Panc1 (cell line): ENCODE data around the gene SOX4. TPM values are rescaled to one million over a fixed set of nuclear protein-coding genes. Genes with fewer than 3 reads are reported as not detected.
A peak's percentile ranks its signal among the peaks of the same experiment; 100 is the strongest.

Source experiments
- ATAC-seq: fragments of 200-7000 bp; cut with Tn5 transposase; 2 replicates; pipeline ENCODE4 v1.9.1; 2020; ENCODE audit warnings: mild to moderate bottlenecking, moderate library complexity
- BruUV-seq: library from RNA; stranded (reverse); fragments of 400-500 nt; replicated peaks from 2 replicates; lab custom pipeline; 2021; lab: Mats Ljungman, UMichigan
- CTCF ChIA-PET: fragments of 300-600 bp; sonication (Branson Sonifier 250); formaldehyde crosslinking; loops from one replicate; lab custom pipeline; 2022; ENCODE audit warnings: antibody characterized with exemption; lab: Charles Lee
- POLR2A ChIA-PET: fragments of 300-600 bp; sonication (Branson Sonifier 250); formaldehyde crosslinking; loops from one replicate; lab custom pipeline; 2022; ENCODE audit warnings: antibody characterized with exemption; lab: Charles Lee
- DNase-seq: peaks from one replicate; pipeline ENCODE4 v3.0.0-alpha.2; 2010; ENCODE audit warnings: low read depth, low spot score
- H3K27ac ChIP-seq: 2 replicates; pipeline ENCODE4 v1.5.1; 2011; ENCODE audit warnings: mild to moderate bottlenecking, low read length, inconsistent platforms
- H3K27me3 ChIP-seq: fragments of 200-500 bp; sonication (Bioruptor generic); 2 replicates; pipeline ENCODE4 v1.6.0; 2014; ENCODE audit warnings: low read length, inconsistent platforms; ENCODE audit not compliant: control insufficient read depth, insufficient read depth
- H3K36me3 ChIP-seq: fragments of 200-500 bp; sonication (Bioruptor generic); 2 replicates; pipeline ENCODE4 v1.5.1; 2014; ENCODE audit warnings: inconsistent platforms, mild to moderate bottlenecking, low read length, moderate library complexity; ENCODE audit not compliant: control insufficient read depth, insufficient read depth
- H3K4me1 ChIP-seq: 2 replicates; pipeline ENCODE4 v1.5.1; 2011; ENCODE audit warnings: inconsistent platforms, mild to moderate bottlenecking, low read length, moderate library complexity; ENCODE audit not compliant: control insufficient read depth, insufficient read depth
- H3K4me3 ChIP-seq, 2 experiments: 2 replicates each; pipeline ENCODE4 v1.5.1; 2011 to 2012; ENCODE audit warnings: low read depth in 2 of 2, low read length in 2 of 2, mild to moderate bottlenecking in 2 of 2, inconsistent platforms in 1 of 2, moderate library complexity in 1 of 2
- H3K9me3 ChIP-seq: fragments of 200-500 bp; sonication (Bioruptor generic); 2 replicates; pipeline ENCODE4 v1.5.1; 2014; ENCODE audit warnings: low read depth, mild to moderate bottlenecking, inconsistent platforms, low read length, moderate library complexity; ENCODE audit not compliant: control insufficient read depth, insufficient read depth
- CTCF ChIP-seq: fragments of 450-650 bp; IDR thresholded peaks from 2 replicates; pipeline ENCODE4 v1.5.1; 2017; ENCODE audit warnings: mild to moderate bottlenecking
- POLR2AphosphoS5 ChIP-seq: IDR thresholded peaks from 2 replicates; pipeline ENCODE4 v1.6.1; 2012; ENCODE audit warnings: mild to moderate bottlenecking, low read depth, low read length, moderate library complexity
- REST ChIP-seq, 2 experiments: IDR thresholded peaks; 2 replicates each; pipeline ENCODE4 v1.6.1; 2011 to 2012; ENCODE audit warnings: low read depth in 2 of 2, control low read depth in 1 of 2, low read length in 1 of 2, mild to moderate bottlenecking in 1 of 2, moderate library complexity in 1 of 2; ENCODE audit not compliant: insufficient read depth in 1 of 2
- SIN3A ChIP-seq: IDR thresholded peaks from 2 replicates; pipeline ENCODE4 v1.6.1; 2012; ENCODE audit warnings: low read depth, mild to moderate bottlenecking, low read length, moderate library complexity, borderline replicate concordance; ENCODE audit not compliant: insufficient read depth
- in situ Hi-C: cut with HindIII; loops from 2 replicates; pipeline ENCODE4 v1.10.0; 2016; ENCODE audit warnings: low sequenced_read_pairs, low pct_unique_long_range_greater_than_20kb
- intact Hi-C: fragments of 100-400 bp; cut with micrococcal nuclease; formaldehyde crosslinking; loops from one replicate; pipeline ENCODE4 v1.10.0; 2022; ENCODE audit not compliant: unreplicated experiment
- total RNA-seq: library from RNA; stranded (reverse); gene quantifications from one replicate; pipeline ENCODE4 v1.2.1, GENCODE V29; 2021; ENCODE audit not compliant: unreplicated experiment

SOX4 gene
- total RNA-seq, 1 experiment from 2014 or later, result 71.9 TPM

- H3K27ac ChIP-seq, result peak overlapping the region; percentile 92
- no peaks in the 10 kb centered on the region; the same call in 1 of the 2 replicates for H3K36me3 ChIP-seq
- ChIA-PET POLR2A (interaction anchor here (0.5 to 0.7 kb wide), 5 partner anchors 374 to 1063 kb away, joined by 3 to 27 read pairs (median 7); no protein-coding TSS in a partner anchor), CTCF (interaction anchor here (0.6 to 1.4 kb wide), 16 partner anchors 34 to 1364 kb away, joined by 3 to 18 read pairs (median 6); no protein-coding TSS in a partner anchor)
- ATAC-seq, result peak; percentile 50
- H3K4me1 ChIP-seq, result peaks cover 24% of the 10 kb centered on the region
- peak overlapping the region; percentile 81 to 92 for H3K4me3 ChIP-seq
- in situ Hi-C loops (no loop called here), intact Hi-C loops (loop anchor here (2.0 to 5.0 kb wide), 2 partner anchors 711 to 1028 kb away; no protein-coding TSS in a partner anchor)
- DNase-seq, result no peak
- H3K9me3 ChIP-seq, result no peaks in the 10 kb centered on the region
- TF ChIP-seq POLR2AphosphoS5 (0 out of 2 replicates have a peak, but pooled peaks have one; percentile 23), REST (IDR thresholded peaks at IDR 0.05; ENCODE audit: insufficient read depth in 1 of 2, low read depth in 2 of 2, low read length in 1 of 2) (no peak), SIN3A (peak; percentile 69; the same call in 1 of the 2 replicates)
- BruUV-seq, result no TSS peak
- no peaks in the 10 kb centered on the region for H3K27me3 ChIP-seq
Observed at GRCh38 chr6:21588481-21589351, 4.8 kb upstream of the SOX4 start.

GRCh38 chr6:21589352-21590345, 3.9 kb upstream of the SOX4 start:
- in situ Hi-C loops, result no loop called here
- Histone ChIP-seq H3K4me3 (peak overlapping the region; percentile 81 to 92), H3K36me3 (peaks cover 4% of the 10 kb centered on the region; the same call in 1 of the 2 replicates), H3K27me3 (no peaks in the 10 kb centered on the region), H3K27ac (peak overlapping the region; percentile 92), H3K4me1 (peaks cover 24% of the 10 kb centered on the region), H3K9me3 (no peaks in the 10 kb centered on the region)
- DNase-seq (no peak), ATAC-seq (peak; percentile 65)
- ChIA-PET POLR2A (interaction anchor here (0.5 to 0.6 kb wide), 2 partner anchors 426 to 466 kb away, joined by 5 to 7 read pairs; no protein-coding TSS in a partner anchor), CTCF (interaction anchor here (0.7 to 1.2 kb wide), 5 partner anchors 35 to 1030 kb away, joined by 3 to 8 read pairs (median 4); no protein-coding TSS in a partner anchor)
- no TSS peak for BruUV-seq
- no peak for TF ChIP-seq POLR2AphosphoS5
- TF ChIP-seq SIN3A, result no peak
- TF ChIP-seq REST (IDR thresholded peaks at IDR 0.05; ENCODE audit: insufficient read depth in 1 of 2, low read depth in 2 of 2, low read length in 1 of 2), result no peak
- peak; percentile 93 for TF ChIP-seq CTCF
- intact Hi-C loops, result loop anchor here (2.0 to 10.0 kb wide), 4 partner anchors 215 to 1238 kb away; no protein-coding TSS in a partner anchor
